Stimulated activated CD4-positive, alpha-beta T cell treated with anti-CD3 and anti-CD28 coated beads, Interleukin-12 subunit alpha, Interleukin-12 subunit beta, amount 100 ng/mL, for 48 hours (primary cell): ENCODE measurements around the gene TSPAN3.

Experiments used
- DNase-seq, 3 donors: peaks; one replicate each; pipeline ENCODE4 v3.0.0-alpha.2; 2020; ENCODE audit warnings: low read depth in 2 of 3, low spot score in 1 of 3

TSPAN3 gene

DNA sequence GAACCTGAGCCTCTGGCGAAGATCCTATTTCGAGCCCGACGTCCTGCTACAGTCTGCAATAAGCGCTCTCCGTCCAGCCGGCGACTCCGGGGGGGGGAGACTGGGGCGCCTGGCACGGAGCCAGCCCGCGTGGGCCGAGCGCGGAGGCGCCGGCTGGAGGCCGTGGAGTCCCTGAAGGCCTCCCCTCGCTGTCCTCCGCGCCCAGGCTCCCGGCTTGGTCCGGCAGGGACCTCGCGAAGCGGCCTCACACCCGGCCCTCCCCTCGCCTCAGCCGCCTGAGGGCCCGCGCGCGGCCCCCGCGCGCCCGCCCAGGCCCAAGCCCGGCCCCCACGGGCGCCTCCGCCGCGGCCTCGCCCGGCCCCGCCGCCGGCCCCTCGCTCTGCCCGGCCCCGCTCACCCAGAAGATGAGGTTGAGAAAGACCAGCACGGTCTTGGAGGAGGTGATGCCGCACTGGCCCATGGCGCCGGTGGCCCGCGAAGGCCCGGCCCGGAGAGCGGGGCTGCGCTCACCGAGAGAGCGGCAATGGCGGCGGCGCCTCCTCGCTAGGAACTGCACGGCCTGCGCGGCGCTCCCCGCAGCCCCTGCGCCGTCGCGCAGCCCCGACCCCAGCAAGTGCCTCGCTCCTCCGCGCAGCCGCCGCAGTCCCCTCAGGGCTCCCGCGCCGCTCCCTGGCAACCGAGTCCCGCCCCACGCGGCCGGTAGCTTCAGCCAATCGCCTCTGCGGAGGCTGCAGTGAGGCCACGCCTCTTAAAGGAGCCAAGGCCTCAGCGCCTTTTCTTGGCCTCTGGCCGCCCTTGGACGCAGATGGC, at the start of gene TSPAN3:
Gene TSPAN3 (minus strand): TSS at position 615 of the 810 bp plus-strand sequence. CDS start 155 bp downstream, at position 460.
- DNase-seq, result peak; percentile 82 to 92 (median 87)

DNA sequence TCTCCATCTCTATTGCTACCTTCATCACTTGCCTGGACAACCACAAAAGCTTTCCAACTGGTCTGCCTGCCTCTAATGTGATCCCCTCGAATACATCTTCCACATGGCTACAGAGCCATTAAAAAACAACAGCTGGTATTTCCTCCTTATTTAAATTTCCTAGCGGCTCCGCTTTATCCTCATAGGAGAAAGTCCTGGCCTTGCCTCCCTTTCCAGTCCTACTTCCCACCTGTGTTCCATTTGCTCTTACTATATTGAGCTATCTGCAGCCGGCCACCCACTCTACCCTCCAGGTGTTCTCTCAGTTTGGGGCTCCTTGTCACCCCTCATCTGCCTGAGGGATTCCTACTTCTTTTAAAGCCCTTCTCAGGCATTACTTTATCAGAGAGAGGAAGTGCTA, 49.7 kb upstream of the TSPAN3 start:
- DNase-seq, result no peak

DNA sequence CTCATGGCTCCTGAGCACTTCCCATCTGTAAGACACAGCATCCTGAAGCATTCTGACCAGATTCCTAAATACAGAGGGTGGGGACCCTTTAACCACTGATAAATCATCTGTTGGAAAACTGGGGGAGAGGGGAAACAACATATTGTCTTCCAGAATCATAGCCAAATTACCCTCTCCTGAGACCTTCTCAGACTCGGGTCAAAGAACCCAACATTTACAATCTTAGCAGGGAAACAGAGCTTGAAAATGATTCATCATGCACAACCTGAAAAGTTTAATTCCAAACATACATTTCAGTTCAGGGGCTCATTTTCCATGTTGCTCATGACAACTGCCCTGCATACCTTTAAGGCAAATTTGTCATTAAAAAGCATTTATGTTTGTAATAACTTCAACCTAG, 48.5 kb upstream of the TSPAN3 start:
- no peak for DNase-seq

DNA sequence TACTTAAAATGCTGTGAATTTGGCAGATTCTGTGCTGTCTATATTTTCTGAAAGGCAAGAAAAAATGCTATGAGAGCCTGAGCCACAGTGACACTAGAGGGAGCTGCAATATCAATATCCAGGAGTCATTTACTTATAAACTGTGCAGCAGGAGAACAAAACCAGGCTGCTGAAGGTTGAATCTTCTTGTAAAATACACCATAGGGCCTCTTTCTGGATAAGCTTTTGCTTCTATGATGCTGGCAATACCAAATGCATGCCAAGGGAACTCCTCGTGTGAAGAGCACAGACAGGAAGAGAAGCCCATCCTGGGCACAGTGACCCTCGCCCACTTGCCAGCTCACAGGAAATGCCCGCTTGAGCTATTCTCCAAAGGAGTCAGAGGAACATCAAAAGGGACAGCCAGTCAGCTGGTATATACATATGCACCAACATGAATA, 48.0 kb upstream of the TSPAN3 start:
- DNase-seq, result peak in 1 of 3 donors; percentile 11

DNA sequence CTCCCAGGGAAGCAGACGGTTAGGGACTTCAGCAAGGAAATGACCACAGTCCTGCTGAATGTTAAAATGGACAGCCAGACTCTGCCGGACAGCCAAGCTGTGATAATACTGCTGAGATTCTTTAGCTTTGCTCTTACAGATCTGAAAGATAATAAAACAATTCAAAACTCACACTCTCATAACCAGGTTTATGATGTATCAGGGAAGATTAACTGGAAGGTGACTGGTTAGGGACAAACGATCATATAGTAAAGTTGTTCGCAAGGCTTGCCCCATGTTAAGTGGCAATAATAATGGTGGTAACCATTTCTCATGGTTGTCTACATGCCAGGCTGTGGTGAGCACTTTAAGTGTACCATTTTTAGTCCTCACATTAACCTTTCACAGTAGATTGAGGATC, 44.3 kb upstream of the TSPAN3 start:
- no peak for DNase-seq

DNA sequence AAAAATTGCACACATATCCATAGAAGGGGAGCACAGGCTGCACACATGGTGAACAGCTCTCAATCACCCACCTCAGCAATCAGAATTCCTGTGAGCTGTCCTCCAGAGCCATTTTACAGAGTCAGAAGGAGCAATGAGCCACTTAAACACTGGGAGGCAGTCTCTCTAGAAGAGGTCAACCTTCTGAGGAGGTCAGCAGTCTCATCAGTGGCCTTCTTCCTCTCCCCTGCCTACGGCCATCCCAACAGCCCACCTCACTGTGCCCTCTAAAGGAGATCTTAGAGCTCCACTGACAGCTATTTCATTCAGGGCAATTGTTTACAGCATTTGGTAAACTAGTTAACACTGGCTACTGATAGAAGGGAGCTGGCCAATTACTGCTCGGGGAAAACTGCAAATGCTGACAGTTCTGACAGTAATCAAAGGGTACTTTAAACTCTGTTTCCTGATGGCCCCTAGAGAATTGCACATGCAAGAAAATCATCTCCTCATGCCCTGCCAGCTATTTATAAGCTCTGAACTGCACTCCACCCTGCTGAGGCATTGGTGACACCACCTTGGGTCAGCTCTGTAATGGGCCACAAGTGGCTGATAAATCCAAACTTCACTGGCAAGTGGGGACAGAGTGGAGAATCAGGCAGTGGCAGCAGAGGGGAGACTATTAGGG, 42.1 kb upstream of the TSPAN3 start:
- no peak for DNase-seq

DNA sequence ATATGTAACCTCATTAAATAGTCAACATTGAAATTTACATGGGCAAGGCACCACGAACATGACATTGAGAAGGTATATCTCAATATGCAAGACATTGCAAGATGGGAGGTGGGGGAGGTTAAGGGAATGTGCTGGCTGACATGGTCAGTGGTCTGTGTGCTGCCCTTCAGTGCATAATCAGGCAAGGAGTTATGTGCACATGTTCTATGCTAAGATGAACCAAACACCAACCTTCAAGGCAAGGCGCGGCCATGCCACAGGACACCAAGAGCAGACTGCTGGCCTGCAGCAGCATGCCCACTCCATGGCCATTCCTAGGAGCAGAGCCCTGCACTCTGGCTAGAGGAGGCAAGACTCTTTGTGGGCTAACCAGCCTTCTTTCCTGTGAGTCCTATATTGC, 40.9 kb upstream of the TSPAN3 start:
- no peak for DNase-seq

DNA sequence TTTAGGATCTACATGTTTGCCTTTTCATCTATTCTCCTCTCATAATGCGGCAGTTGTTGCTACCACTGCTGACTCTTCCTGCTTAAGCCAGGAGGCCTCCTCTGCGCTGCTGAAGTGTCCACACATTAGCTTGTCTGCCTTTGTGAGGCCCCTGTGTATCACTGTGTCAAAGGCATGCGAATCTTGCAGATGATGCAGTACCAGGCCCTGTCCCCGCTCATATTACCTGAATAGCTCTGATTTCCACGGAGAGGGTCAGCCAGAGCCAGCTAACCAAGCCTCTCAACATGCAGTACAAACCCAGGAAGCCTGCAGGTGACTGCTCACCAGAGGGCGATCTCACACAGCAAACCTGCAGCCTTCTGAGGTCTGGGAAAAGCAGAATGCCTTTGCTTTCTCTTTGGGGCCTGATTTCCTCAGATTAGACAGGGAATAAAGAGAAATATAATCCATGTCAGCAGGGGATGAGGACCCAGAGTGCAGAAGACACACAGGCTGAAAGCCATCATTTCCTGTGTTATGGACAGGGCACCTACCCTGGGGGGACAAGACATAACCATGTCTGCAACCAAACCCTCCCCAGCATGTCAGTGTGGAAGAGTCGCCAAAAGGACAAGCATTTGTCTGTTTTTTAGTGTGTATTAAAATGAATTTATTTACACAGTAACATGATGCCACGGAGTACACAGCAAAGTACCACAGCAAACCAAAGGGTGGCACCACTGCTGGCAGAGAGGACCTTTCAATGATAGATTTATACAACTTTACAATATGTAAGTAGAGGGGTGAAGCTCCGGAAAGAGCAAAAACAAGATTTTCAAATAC, 36.8 kb upstream of the TSPAN3 start:
- DNase-seq, result peak in 1 of 3 donors; percentile 16

DNA sequence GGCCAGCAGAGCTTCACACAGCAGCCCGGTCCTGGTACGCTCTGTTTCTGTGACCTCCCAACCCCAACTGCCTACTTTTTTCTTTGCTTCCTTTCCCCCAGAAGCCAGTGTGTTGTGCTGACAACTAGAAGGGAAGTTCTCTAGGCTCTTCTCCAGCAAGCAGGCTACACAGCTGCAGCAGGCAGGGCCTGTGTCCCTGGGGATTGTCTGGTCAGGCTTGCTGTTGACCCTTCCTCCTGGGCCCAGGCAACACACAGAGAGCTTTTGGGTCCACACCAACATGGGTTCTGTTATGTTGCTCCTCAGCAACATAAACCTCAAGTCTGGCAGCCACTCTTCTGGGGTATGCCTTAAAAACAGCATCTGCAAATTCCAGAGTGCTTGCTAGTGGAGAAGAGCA, 36.2 kb upstream of the TSPAN3 start:
- no peak for DNase-seq

DNA sequence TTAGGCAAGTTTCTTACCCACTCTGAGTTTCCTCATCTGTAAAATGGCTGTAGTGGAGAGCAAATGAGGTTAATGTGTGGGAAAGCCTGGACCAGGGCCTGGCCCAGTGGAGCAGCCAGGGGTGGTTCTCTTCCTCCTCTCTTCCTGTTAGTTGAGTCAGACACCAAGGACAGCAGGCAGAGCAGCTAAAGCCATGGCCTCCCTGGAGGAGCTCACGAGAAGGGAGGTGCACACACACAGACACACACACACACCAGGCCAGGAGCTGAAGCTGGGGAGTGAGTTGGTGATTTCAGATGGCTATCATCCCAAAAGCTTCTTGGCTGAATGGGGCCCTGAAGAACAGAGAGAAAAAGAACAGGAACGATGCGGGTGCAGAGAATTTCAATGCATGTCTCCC, 33.2 kb upstream of the TSPAN3 start:
- no peak for DNase-seq

DNA sequence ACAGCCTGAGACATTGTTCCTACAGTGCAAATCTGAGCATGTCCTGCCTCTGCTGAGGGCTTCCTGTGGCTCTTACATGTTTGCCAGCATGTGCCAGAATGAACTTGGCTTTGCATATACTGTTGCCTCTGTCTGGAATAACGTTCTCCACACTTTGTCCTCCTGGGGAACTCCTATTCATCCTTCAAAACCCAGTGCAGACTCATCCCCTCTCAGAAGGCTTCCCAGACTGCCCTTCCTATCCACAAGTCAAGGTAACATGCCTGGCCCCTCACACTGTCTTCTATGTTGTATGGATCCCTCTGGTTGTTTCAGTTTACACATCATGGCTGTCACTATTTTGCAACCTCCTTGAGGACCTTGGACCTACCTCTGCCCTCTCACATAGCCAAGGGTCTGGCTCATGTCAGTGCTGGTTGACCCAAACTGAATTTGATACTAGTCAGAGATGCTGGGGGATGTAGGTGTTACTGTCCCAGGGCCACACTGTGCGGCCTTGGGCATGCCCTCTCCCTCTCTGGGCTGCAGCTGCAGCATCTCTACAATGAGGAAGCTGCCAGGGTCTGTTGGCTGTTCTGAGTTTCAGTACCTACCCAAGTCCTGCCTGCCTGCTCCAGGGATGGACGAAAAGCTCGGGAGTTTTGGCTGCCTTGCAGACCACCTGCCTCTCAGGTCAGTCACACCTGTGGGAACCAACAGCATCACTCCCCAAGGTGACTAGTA, 29.0 kb upstream of the TSPAN3 start:
- DNase-seq, result no peak

DNA sequence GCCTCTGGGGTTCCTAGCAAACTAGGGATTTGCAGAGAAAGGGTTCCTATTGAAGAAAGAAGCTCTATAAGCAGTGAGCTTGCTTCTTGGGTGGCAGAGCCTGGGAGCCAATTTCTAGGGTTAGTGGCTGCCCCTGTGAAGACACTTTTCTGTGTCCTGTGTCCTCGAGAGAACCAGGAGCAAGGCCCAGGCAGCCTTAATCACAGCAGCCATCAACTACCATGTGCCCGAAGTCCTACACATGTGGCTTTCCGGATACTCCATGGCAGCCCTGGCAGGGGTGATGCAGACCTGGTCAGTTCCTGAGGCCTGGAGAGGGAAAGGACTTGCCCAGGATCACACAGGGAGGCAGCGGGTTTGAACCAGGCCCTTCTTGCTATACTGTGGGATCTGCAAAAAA, 27.7 kb upstream of the TSPAN3 start:
- no peak for DNase-seq

DNA sequence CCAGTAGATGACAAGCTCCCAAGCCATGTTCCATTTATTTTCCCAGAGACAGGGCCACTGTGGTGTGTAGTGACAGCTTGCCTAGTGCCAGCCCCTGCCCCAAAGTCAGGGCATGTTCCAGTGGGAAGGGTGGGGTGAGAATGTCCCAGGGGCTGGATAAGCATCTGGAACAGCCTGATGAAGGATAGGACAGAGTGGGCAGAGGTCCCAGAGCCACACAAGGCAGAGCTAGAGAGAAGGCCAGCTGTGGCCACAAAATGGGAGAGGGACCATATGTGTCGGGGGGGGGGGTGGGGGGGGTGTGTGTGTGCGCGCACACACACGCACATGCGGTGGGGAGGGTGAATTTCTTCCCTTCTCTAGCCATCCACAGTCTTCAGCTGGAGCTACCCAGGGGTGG, 27.0 kb upstream of the TSPAN3 start:
- DNase-seq, result no peak

DNA sequence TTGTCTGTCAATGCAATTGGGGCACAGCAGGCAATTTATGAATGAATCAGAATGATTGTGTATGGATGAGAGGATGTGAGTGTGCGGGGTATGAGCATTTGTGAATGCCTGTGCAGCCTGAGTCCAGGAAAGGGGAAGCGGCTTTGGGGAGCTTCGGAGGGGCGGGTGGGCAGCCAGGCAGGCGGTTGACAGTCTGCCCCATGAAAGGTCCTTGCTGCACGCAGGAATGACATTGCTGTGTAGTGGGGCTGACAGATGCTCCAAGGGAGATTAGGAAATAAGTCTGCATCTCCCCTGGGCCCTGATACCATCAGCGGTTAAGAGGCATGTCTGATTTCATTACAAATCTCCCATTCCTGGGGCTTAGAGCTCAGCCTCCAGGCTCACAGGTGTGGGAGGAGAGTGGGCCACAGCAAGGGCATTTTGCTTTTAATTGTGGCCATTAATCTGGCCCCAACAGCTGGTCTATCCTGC, 26.4 kb upstream of the TSPAN3 start:
- no peak for DNase-seq

DNA sequence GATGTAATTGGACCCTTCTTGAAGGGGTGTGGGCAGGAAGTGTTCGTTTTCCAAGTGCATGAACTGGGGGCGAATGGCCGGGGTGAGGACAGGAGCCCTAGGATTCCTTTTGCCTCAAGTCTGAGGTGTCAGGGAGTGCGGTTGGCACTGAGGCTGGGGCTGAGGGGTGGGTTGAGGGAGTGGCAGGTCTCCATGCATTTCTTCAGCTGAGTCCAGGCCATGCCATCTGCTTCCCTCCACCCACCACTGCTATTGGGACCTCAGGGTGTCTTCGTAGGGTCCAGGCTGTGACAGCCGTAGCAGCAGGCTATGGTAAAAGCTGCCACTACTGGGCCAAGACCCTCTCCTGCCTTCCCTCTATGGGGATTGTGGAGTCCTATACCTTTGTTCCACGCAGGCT, 25.6 kb upstream of the TSPAN3 start:
- no peak for DNase-seq

DNA sequence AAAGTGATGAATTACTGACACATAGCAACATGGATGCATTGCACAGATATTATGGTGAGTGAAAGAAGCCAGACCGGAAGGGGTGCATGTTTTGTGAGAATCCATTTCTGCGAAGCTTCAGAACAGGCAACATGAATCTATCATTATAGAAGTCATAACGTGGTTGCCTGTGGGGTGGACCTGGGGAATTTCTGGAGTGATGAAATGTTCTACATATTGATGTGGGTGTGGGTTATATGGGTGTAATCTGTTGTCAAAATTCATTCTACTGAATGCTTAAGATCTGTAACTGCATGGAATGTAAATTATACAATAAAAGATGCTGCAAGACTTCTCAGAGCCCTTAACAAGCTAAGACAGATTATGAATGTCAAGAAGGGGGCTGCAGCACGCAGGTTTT, 25.2 kb upstream of the TSPAN3 start:
- no peak for DNase-seq

DNA sequence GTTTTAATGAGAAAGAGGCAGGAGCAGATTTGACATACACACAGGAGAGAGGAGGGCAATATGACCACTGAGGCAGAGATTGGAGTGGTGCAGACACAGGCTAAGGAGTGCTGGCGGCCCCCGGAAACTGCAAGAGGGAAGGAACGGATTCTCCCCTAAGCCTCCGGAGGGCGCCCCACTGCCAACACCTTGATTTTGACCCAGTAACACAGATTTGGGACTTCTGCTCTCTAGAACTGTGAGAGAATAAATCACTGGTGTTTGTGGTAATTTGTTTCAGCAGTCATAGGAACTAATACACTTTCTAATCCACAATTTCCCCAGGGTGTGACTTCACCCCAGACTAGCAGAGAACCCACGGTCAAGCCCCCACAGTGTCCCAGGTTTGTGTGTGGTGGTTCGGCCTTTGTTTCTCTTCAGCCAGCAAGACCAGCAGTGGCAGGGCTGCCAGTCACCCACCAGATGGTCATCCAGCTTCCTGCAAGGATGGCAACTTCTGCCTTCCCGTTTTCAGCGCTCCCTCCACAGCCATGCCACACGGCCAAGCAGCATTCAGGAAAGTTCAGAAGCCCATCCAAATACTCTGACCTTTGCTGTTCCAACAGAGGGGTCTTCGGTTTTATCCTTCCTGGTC, 23.6 kb upstream of the TSPAN3 start:
- DNase-seq, result no peak

DNA sequence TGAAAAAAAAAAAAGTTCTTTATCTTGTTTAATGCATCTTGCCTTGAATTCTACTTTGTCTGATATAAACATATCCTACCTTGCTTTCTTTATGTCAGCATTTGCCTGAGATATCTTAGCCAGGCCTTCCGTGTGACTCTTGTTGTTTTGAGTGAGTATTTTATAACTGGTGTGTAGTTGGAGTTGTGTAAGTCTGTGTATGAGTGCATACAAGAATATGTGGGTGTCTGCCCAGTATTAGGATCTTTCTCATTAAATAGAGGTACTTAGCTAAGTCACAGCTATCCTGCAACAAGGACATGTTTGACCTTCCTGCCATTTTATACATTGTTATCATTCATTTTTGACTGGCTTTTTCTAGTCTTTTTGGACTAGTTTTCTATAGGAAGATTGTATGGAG, 22.5 kb upstream of the TSPAN3 start:
- no peak for DNase-seq

DNA sequence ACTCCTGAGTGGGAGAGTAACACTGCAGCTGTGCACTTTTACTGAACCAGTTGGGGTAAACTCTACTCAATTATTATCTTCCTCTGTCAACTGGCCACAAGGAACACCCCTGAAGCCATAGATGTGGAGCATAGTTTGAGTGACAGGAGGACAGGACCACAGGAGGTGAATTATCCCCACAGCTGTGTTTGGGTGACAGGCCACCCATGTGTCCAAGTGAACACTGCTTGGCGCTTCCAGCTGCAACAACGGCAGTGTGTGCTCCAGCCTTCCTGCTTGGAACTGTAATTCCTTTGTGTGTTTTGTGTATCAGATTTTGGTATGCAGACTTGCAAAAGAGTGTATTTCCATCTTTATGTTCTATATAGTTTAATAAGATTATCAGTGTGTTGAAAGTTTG, 20.2 kb upstream of the TSPAN3 start:
- no peak for DNase-seq

DNA sequence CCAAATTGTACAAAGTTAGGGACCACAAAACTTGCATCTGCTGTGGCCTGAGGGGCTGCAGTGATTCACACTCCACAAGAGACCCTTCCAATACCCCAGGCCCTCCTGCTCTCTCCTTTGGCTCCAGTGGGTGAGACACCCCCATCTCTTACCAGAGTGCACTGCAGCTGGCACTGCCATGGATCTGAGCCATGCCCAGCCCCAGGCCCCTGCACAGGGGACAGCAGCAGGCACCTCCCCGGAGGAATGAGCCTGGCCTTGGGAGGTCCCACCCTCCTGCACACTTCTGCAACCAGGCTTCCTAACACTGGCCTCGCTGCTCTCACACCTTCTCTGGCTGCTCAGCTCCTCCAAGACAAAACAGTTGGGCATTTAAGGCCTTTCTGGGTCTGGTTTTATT, 16.3 kb upstream of the TSPAN3 start:
- no peak for DNase-seq

DNA sequence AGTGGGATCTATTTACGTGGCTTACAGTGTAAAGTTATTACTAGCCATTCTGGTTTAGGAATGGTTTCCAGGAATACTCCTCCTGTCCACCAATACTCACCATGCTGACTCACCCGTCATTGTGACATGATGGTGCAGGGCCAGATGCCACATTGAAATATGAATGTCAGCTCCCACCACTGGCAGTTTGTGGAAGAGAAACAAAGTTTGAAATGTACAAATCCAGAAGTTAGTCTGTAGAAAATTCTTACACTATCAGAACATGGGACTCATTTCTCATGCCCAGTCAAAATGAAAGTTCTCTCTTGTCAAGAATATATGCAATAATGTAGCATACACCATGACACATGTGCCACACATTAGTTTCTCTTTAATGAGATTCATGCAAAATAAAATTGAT, 14.4 kb upstream of the TSPAN3 start:
- DNase-seq, result no peak
